GM12878 (cell line): Measurements from ENCODE around the gene CDH20. TPM values are rescaled to one million over a fixed set of nuclear protein-coding genes. Genes with fewer than 3 reads are reported as not detected.

Experiments used
- BCLAF1 ChIP-seq: fragments of 450-650 bp; IDR thresholded peaks from 2 replicates; pipeline ENCODE4 v1.6.1; 2017; ENCODE audit warnings: antibody characterized with exemption, mild to moderate bottlenecking, moderate library complexity
- CREM ChIP-seq: IDR thresholded peaks from 2 replicates; pipeline ENCODE4 v1.6.1; 2014; ENCODE audit warnings: antibody characterized with exemption, low read depth
- ESRRA ChIP-seq: IDR thresholded peaks from 2 replicates; pipeline ENCODE4 v1.6.1; 2012; ENCODE audit warnings: mild to moderate bottlenecking, low read length, improper control_type of control experiment
- ETV6 ChIP-seq, 2 experiments: fragments of 450-650 bp in 1 of 2; IDR thresholded peaks in 1 of 2; conservative IDR thresholded peaks in 1 of 2; 2 replicates each; pipeline ENCODE4 v1.6.1; 2014; ENCODE audit warnings: antibody characterized with exemption in 1 of 2, borderline replicate concordance in 1 of 2, low read depth in 1 of 2, mild to moderate bottlenecking in 1 of 2, moderate library complexity in 1 of 2
- MTA2 ChIP-seq: fragments of 450-650 bp; IDR thresholded peaks from 2 replicates; pipeline ENCODE4 v1.6.1; 2016; ENCODE audit warnings: low read depth, mild to moderate bottlenecking, moderate library complexity
- SMAD1 ChIP-seq: fragments of 450-650 bp; IDR thresholded peaks from 2 replicates; pipeline ENCODE4 v1.6.1; 2018; ENCODE audit warnings: mild to moderate bottlenecking, low read depth; ENCODE audit not compliant: partially characterized antibody
- SUPT20H ChIP-seq: IDR thresholded peaks from 2 replicates; pipeline ENCODE4 v1.6.1; 2011; ENCODE audit warnings: low read depth, mild to moderate bottlenecking, low read length, moderate library complexity, borderline replicate concordance; ENCODE audit not compliant: control insufficient read depth
- TCF3 ChIP-seq: IDR thresholded peaks from 2 replicates; pipeline ENCODE4 v1.6.1; 2012; ENCODE audit warnings: low read depth, mild to moderate bottlenecking, low read length, borderline replicate concordance; ENCODE audit not compliant: insufficient read depth
- TCF7 ChIP-seq: IDR thresholded peaks from 2 replicates; pipeline ENCODE4 v1.6.1; 2014; ENCODE audit warnings: antibody characterized with exemption, borderline replicate concordance
- WRNIP1 ChIP-seq: IDR thresholded peaks from 2 replicates; pipeline ENCODE4 v1.6.1; 2011; ENCODE audit warnings: low read depth, low read length, improper control_type of control experiment, borderline replicate concordance
- polyA plus RNA-seq, 11 experiments: library from polyadenylated mRNA; depleted of rRNA in 4 of 11; unstranded in 6 of 11; stranded (reverse) in 5 of 11; fragments of >200 nt; fragmentation: Nextera tagmentation in 4 of 11; fragmentation: Illumina TruSeq in 1 of 11; extraction: Ambion mirVana in 4 of 11; extraction: Trizol in 1 of 11; gene quantifications; 1 replicate in 1 of 11; 2 replicates in 10 of 11; pipeline versions ENCODE4 v1.2.1 to v1.2.3, GENCODE V29; 2011 to 2016; ENCODE audit warnings: inconsistent platforms in 2 of 11, missing spikeins in 2 of 11, low read depth in 1 of 11
- total RNA-seq, 4 experiments: library from RNA; depleted of rRNA in 3 of 4; stranded (reverse); fragments of >200 nt in 3 of 4; fragmentation: Illumina TruSeq in 1 of 4; extraction: Trizol in 1 of 4; gene quantifications; 2 replicates each; pipeline versions ENCODE4 v1.2.1 to v1.2.3, GENCODE V29; 2013 to 2021
- TF ChIP-seq, protein P1 (sequence below): fragments of 450-650 bp; IDR thresholded peaks from 2 replicates; pipeline ENCODE4 v1.6.1; 2018; ENCODE audit warnings: borderline replicate concordance, mild to moderate bottlenecking; ENCODE audit not compliant: partially characterized antibody
- TF ChIP-seq, protein P2 (sequence below): IDR thresholded peaks from 2 replicates; pipeline ENCODE4 v1.6.1; 2011; ENCODE audit warnings: borderline replicate concordance, low read depth, mild to moderate bottlenecking, moderate library complexity, mixed read lengths, low read length; ENCODE audit not compliant: insufficient read depth; ENCODE audit errors: extremely low read length
- TF ChIP-seq, protein P3 (sequence below): IDR thresholded peaks from 2 replicates; pipeline ENCODE4 v1.6.1; 2012; ENCODE audit warnings: low read depth, low read length, improper control_type of control experiment

Gene CDH20
- total and polyA plus RNA-seq, 10 of the 15 experiments (the other 5 are each of a cell fraction or from before 2014, with no cell fraction given) = not detected

DNA sequence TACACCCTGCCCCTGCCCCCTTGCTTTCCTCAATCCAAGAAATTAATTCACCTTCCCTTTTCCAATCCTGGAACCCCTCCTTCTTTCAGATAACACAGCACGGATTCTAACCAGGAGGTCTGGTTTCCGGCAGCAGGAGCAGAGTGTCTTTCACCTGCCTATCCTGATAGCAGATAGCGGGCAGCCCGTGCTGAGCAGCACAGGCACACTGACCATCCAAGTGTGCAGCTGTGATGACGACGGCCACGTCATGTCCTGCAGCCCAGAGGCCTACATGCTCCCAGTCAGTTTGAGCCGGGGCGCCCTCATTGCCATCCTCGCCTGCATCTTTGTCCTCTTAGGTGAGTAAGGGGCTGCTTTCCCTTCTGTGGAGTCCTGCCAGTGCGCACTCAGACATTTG lies 216.7 kb downstream of the CDH20 start (continued):
- TF ChIP-seq BCLAF1 = no peak
- TF ChIP-seq TCF3 = no peak
- TF ChIP-seq, protein P1, sequence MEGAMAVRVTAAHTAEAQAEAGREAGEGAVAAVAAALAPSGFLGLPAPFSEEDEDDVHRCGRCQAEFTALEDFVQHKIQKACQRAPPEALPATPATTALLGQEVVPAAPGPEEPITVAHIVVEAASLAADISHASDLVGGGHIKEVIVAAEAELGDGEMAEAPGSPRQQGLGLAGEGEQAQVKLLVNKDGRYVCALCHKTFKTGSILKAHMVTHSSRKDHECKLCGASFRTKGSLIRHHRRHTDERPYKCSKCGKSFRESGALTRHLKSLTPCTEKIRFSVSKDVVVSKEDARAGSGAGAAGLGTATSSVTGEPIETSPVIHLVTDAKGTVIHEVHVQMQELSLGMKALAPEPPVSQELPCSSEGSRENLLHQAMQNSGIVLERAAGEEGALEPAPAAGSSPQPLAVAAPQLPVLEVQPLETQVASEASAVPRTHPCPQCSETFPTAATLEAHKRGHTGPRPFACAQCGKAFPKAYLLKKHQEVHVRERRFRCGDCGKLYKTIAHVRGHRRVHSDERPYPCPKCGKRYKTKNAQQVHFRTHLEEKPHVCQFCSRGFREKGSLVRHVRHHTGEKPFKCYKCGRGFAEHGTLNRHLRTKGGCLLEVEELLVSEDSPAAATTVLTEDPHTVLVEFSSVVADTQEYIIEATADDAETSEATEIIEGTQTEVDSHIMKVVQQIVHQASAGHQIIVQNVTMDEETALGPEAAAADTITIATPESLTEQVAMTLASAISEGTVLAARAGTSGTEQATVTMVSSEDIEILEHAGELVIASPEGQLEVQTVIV = no peak
- TF ChIP-seq, protein P2, sequence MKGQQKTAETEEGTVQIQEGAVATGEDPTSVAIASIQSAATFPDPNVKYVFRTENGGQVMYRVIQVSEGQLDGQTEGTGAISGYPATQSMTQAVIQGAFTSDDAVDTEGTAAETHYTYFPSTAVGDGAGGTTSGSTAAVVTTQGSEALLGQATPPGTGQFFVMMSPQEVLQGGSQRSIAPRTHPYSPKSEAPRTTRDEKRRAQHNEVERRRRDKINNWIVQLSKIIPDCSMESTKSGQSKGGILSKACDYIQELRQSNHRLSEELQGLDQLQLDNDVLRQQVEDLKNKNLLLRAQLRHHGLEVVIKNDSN = no peak
- TF ChIP-seq, protein P3, sequence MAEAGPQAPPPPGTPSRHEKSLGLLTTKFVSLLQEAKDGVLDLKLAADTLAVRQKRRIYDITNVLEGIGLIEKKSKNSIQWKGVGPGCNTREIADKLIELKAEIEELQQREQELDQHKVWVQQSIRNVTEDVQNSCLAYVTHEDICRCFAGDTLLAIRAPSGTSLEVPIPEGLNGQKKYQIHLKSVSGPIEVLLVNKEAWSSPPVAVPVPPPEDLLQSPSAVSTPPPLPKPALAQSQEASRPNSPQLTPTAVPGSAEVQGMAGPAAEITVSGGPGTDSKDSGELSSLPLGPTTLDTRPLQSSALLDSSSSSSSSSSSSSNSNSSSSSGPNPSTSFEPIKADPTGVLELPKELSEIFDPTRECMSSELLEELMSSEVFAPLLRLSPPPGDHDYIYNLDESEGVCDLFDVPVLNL = no peak
- TF ChIP-seq MTA2 = no peak
- TF ChIP-seq SMAD1 = no peak
- TF ChIP-seq CREM = no peak
- TF ChIP-seq SUPT20H = no peak
- no peak for TF ChIP-seq ETV6 (conservative IDR thresholded peaks at IDR 0.05 in 1 of 2, IDR thresholded peaks at IDR 0.05 in 1 of 2; ENCODE audit: borderline replicate concordance in 1 of 2, low read depth in 1 of 2)
- TF ChIP-seq TCF7 = no peak
- no peak for TF ChIP-seq WRNIP1
- TF ChIP-seq ESRRA = no peak
